Mammary epithelial cell (primary cell): ENCODE results near the gene TP73.

ENCODE experiments used
- CTCF ChIP-seq, 2 donors: IDR thresholded peaks in 1 of 2; conservative IDR thresholded peaks in 1 of 2; 2 replicates each; pipeline ENCODE4 v1.5.1; 2011 to 2012; ENCODE audit warnings: inconsistent platforms in 2 of 2, low read length in 2 of 2, mild to moderate bottlenecking in 2 of 2, control low read depth in 1 of 2, low read depth in 1 of 2; ENCODE audit not compliant: insufficient read depth in 1 of 2; ENCODE audit errors: extremely low read depth in 1 of 2
- EZH2 ChIP-seq: IDR thresholded peaks from 2 replicates; pipeline ENCODE4 v1.6.1; 2012; ENCODE audit warnings: low read length, inconsistent platforms, borderline replicate concordance

GRCh38 chr1:3683992-3684391 lies 31.7 kb downstream of the TP73 start:
- no peak for TF ChIP-seq EZH2
- TF ChIP-seq CTCF (conservative IDR thresholded peaks at IDR 0.05 in 1 of 2, IDR thresholded peaks at IDR 0.05 in 1 of 2; ENCODE audit: extremely low read depth in 1 of 2, insufficient read depth in 1 of 2, low read depth in 1 of 2, low read length in 2 of 2) = no peak
